PFSK-1 (cell line): ENCODE results near the gene PFKP.

Experiments
- FOXP2 ChIP-seq: optimal IDR thresholded peaks from 2 replicates; pipeline ENCODE3; 2011; ENCODE audit warnings: borderline replicate concordance, control low read depth, inconsistent platforms; ENCODE audit not compliant: insufficient read depth; ENCODE audit errors: extremely low read length, extremely low read depth
- POLR2AphosphoS5 ChIP-seq: IDR thresholded peaks from 2 replicates; pipeline ENCODE4 v1.6.1; 2012; ENCODE audit warnings: low read depth, mild to moderate bottlenecking, control low read depth, low read length, moderate library complexity
- REST ChIP-seq, 2 experiments: IDR thresholded peaks; 2 replicates each; pipeline versions ENCODE4 v1.6.1 to v1.8.0; 2011 to 2012; ENCODE audit warnings: low read depth in 2 of 2, low read length in 2 of 2, control low read depth in 1 of 2, inconsistent platforms in 1 of 2, mild to moderate bottlenecking in 1 of 2, moderate library complexity in 1 of 2; ENCODE audit not compliant: insufficient read depth in 1 of 2
- SIN3A ChIP-seq: IDR thresholded peaks from 2 replicates; pipeline ENCODE4 v1.6.1; 2012; ENCODE audit warnings: mild to moderate bottlenecking, low read length, moderate library complexity, borderline replicate concordance; ENCODE audit not compliant: insufficient read depth
- TAF1 ChIP-seq: IDR thresholded peaks from 2 replicates; pipeline ENCODE4 v1.6.1; 2012; ENCODE audit warnings: low read length, control low read depth, borderline replicate concordance; ENCODE audit not compliant: insufficient read depth

PFKP gene

GRCh38 chr10:3023892-3024291 is 43.5 kb upstream of the PFKP start:
- TF ChIP-seq REST (IDR thresholded peaks at IDR 0.05; ENCODE audit: insufficient read depth in 1 of 2, low read depth in 2 of 2, low read length in 2 of 2) (no peak), FOXP2 (no peak), TAF1 (no peak), POLR2AphosphoS5 (no peak), SIN3A (no peak)

GRCh38 chr10:3025026-3025683 is 42.2 kb upstream of the PFKP start:
- no peak for TF ChIP-seq FOXP2

DNA sequence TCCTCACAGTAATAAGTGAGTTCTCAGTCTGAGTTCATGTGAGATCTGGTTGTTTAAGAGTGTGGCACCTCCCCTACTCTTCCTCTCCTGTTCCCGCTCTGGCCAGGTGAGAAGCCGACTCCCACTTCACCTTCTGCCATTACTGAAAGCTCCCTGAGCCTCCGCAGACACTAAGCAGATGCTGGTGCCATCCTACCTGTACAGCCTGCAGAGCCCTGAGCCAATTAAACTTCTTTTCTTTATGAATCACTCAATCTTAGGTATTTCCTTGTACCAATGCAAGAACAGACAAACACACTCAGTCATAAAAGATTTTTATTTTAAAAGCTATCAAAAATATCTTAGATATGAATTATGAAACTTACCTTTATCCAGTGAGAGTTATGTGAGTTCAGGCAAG is 39.5 kb upstream of the PFKP start:
- TF ChIP-seq SIN3A, result no peak
- no peak for TF ChIP-seq POLR2AphosphoS5
- no peak for TF ChIP-seq FOXP2
- TF ChIP-seq TAF1, result no peak
- TF ChIP-seq REST (IDR thresholded peaks at IDR 0.05; ENCODE audit: insufficient read depth in 1 of 2, low read depth in 2 of 2, low read length in 2 of 2), result no peak

DNA sequence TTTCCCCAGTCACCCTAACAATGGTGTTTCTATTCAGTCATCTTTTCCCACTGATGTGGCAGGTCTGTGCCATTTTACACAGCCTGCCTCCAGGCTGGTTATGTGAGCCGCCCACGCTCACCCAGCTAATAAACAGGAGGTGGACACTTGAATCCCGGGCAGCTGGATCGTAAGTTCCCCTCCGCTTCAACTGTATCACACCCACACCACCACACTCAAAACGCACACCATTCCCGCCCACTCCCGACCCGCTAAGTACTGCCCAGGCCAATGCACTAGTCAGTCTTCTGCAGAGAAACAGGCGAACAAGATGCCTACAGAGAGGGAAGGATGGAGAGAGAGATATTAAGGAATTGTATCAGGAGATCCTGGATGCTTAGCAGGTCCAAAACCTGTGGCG is 38.9 kb upstream of the PFKP start:
- TF ChIP-seq TAF1, result no peak
- TF ChIP-seq REST (IDR thresholded peaks at IDR 0.05; ENCODE audit: insufficient read depth in 1 of 2, low read depth in 2 of 2, low read length in 2 of 2), result no peak
- TF ChIP-seq POLR2AphosphoS5, result no peak
- TF ChIP-seq FOXP2, result no peak
- no peak for TF ChIP-seq SIN3A

GRCh38 chr10:3030765-3031164 is 36.6 kb upstream of the PFKP start:
- TF ChIP-seq FOXP2 (no peak), POLR2AphosphoS5 (no peak), SIN3A (no peak), TAF1 (no peak), REST (IDR thresholded peaks at IDR 0.05; ENCODE audit: insufficient read depth in 1 of 2, low read depth in 2 of 2, low read length in 2 of 2) (no peak)
